Neural progenitor cell (in vitro differentiated cells): ENCODE data around the gene TREML2. TPM values are rescaled to one million over a fixed set of nuclear protein-coding genes. Genes with fewer than 3 reads are reported as not detected.
A peak's percentile ranks its signal among the peaks of the same experiment; 100 is the strongest.

ENCODE experiments used
- DNase-seq: peaks from one replicate; pipeline ENCODE4 v3.0.0-alpha.2; 2016; ENCODE audit warnings: low spot score
- H2AFZ ChIP-seq: fragments of 200-600 bp; sonication (generic); replicated peaks from 2 replicates; pipeline ENCODE4 v1.6.1; 2016; ENCODE audit warnings: antibody characterized with exemption
- H3F3A ChIP-seq: fragments of 200-600 bp; sonication (generic); 2 replicates; pipeline ENCODE4 v1.6.1; 2016; ENCODE audit warnings: antibody characterized with exemption, low read depth
- H3K27ac ChIP-seq: fragments of 200-600 bp; sonication (generic); 2 replicates; pipeline ENCODE4 v1.5.1; 2016; ENCODE audit warnings: mild to moderate bottlenecking
- H3K27me3 ChIP-seq: fragments of 200-600 bp; sonication (generic); 2 replicates; pipeline ENCODE4 v1.6.1; 2016; ENCODE audit warnings: mild to moderate bottlenecking, moderate library complexity
- H3K36me3 ChIP-seq: fragments of 200-600 bp; sonication (generic); 2 replicates; pipeline ENCODE4 v1.5.1; 2016
- H3K4me1 ChIP-seq: fragments of 200-600 bp; sonication (generic); 2 replicates; pipeline ENCODE4 v1.6.1; 2016; ENCODE audit warnings: mixed run types
- H3K4me2 ChIP-seq: fragments of 200-600 bp; sonication (generic); 2 replicates; pipeline ENCODE4 v1.6.1; 2016
- H3K4me3 ChIP-seq: fragments of 200-600 bp; sonication (generic); 2 replicates; pipeline ENCODE4 v1.5.1; 2016
- H3K79me2 ChIP-seq: fragments of 200-600 bp; sonication (generic); 2 replicates; pipeline ENCODE4 v1.6.1; 2016; ENCODE audit warnings: low read depth
- H3K9ac ChIP-seq: fragments of 200-600 bp; sonication (generic); 2 replicates; pipeline ENCODE4 v1.6.1; 2016
- H3K9me3 ChIP-seq: fragments of 200-600 bp; sonication (generic); 2 replicates; pipeline ENCODE4 v1.5.1; 2016; ENCODE audit warnings: low read depth
- H4K20me1 ChIP-seq: fragments of 200-600 bp; sonication (generic); 2 replicates; pipeline ENCODE4 v1.6.1; 2016; ENCODE audit warnings: low read depth
- H3K27ac Mint-ChIP-seq: 3 replicates; pipeline ENCODE4 v1.8.0; 2021; ENCODE audit warnings: mixed read lengths
- H3K27me3 Mint-ChIP-seq: 2 replicates; pipeline ENCODE4 v1.8.0; 2022; ENCODE audit warnings: low read depth, mild to moderate bottlenecking, inconsistent platforms, moderate library complexity, mixed read lengths; ENCODE audit not compliant: insufficient read depth
- H3K36me3 Mint-ChIP-seq: 3 replicates; pipeline ENCODE4 v1.8.0; 2021; ENCODE audit warnings: mixed read lengths
- H3K4me1 Mint-ChIP-seq: 3 replicates; pipeline ENCODE4 v1.8.0; 2021; ENCODE audit warnings: mixed read lengths
- H3K4me3 Mint-ChIP-seq: 3 replicates; pipeline ENCODE4 v1.8.0; 2021; ENCODE audit warnings: mild to moderate bottlenecking, moderate library complexity, mixed read lengths
- H3K9me3 Mint-ChIP-seq: 3 replicates; pipeline ENCODE4 v1.8.0; 2020; ENCODE audit warnings: mixed read lengths
- EZH2 ChIP-seq: fragments of 200-600 bp; sonication (generic); IDR thresholded peaks from 2 replicates; pipeline ENCODE4 v1.6.1; 2017; ENCODE audit warnings: antibody characterized with exemption, mild to moderate bottlenecking, moderate library complexity
- EZH2phosphoT487 ChIP-seq: fragments of 200-600 bp; sonication (generic); IDR thresholded peaks from 2 replicates; pipeline ENCODE4 v1.6.1; 2017; ENCODE audit warnings: antibody characterized with exemption
- total RNA-seq: library from RNA; depleted of rRNA; stranded (reverse); fragments of >200 nt; gene quantifications from 2 replicates; pipeline ENCODE4 v1.2.3, GENCODE V29; 2015; ENCODE audit warnings: low replicate concordance
- TF ChIP-seq, protein P1 (sequence below): fragments of 200-600 bp; sonication (generic); IDR thresholded peaks from 2 replicates; pipeline ENCODE4 v1.5.1; 2017; ENCODE audit warnings: antibody characterized with exemption, mild to moderate bottlenecking

The TREML2 gene
- total RNA-seq, 1 donor from 2014 or later = not detected

DNA sequence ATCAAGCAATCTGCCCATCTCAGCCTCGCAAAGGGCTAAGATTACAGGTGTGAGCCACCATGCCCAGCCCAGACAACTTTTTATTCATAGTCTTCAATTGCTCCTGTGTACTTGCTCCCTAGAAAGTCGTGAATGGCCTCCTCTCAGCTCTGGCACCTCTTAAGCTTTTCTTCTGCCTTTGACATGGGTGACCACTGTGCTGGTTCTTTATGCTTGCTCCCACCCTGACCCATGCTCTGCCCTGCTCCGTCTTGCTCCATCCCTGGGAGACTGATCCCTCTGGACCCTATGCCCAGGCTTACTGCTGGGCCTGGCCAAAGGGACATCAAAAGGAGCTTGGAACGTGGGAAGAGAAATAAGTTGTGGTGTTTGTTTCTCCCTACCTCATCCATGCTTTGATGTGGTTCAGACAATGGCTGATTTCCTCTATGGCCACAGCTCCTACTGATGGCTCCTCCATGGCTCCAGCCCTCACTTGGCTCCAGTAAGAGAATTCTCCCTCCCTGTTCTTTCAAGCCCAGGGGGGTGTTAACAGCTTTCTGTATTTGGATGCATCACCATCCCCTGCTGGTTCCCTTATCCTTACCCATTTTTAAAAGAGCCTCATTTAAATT, 30.3 kb downstream of the TREML2 start:
- Mint-ChIP-seq H3K36me3 (no peaks in the 10 kb centered on the region), H3K4me3 (no peak overlapping the region), H3K9me3 (no peaks in the 10 kb centered on the region), H3K27me3 (peaks cover 3% of the 10 kb centered on the region), H3K27ac (no peak overlapping the region), H3K4me1 (no peaks in the 10 kb centered on the region)
- Histone ChIP-seq H3K27me3 (no peaks in the 10 kb centered on the region), H3K27ac (no peak overlapping the region), H3F3A (no peaks in the 10 kb centered on the region), H3K4me2 (no peak overlapping the region), H3K4me3 (no peak overlapping the region), H3K79me2 (no peaks in the 10 kb centered on the region), H3K4me1 (no peaks in the 10 kb centered on the region), H3K9me3 (no peaks in the 10 kb centered on the region), H3K36me3 (no peaks in the 10 kb centered on the region), H2AFZ (no peak overlapping the region), H4K20me1 (no peaks in the 10 kb centered on the region), H3K9ac (no peak overlapping the region)
- no peak for DNase-seq
- TF ChIP-seq, protein P1, sequence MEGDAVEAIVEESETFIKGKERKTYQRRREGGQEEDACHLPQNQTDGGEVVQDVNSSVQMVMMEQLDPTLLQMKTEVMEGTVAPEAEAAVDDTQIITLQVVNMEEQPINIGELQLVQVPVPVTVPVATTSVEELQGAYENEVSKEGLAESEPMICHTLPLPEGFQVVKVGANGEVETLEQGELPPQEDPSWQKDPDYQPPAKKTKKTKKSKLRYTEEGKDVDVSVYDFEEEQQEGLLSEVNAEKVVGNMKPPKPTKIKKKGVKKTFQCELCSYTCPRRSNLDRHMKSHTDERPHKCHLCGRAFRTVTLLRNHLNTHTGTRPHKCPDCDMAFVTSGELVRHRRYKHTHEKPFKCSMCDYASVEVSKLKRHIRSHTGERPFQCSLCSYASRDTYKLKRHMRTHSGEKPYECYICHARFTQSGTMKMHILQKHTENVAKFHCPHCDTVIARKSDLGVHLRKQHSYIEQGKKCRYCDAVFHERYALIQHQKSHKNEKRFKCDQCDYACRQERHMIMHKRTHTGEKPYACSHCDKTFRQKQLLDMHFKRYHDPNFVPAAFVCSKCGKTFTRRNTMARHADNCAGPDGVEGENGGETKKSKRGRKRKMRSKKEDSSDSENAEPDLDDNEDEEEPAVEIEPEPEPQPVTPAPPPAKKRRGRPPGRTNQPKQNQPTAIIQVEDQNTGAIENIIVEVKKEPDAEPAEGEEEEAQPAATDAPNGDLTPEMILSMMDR = no peak
- TF ChIP-seq EZH2 (no peak), EZH2phosphoT487 (no peak)

DNA sequence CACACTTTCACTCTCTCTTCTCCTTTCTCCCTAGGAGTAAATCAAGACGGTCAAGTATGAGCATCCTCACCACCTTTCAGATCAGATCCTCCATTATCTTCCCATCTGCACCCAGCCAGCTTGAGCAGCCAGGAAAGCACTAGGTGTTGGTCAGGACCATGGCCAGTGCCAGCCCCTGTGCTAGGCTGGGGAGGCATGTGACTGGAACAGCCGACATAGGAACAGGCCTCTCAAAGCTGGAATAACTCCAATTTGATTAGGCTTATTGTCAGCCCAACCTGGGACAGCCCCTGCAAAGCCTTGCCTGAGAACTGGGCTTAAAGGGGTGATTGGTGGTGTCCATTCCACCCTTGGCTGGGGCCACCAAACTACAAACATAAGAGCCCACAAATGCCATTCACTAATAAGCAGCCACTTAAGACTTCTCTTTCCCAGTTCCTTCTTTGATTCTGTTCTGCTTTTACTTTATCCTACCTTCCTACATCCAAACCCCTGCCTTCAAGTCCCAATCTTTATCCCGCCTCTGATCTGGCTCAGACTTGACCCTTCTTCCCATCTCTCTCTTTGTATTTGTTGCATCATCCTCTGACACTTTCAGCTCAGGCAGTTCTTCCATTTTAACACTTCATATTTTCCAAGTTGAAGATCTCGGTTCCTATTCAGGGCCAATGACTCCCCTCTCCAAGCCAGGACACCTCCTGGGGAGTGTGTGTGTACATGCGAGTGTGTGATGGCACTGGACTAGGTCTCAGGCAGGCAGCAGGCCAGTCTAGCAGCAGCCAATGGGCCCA, 33.6 kb downstream of the TREML2 start:
- H3K9me3 ChIP-seq = no peaks in the 10 kb centered on the region
- no peak overlapping the region for H3K9ac ChIP-seq
- peaks cover 3% of the 10 kb centered on the region for H3K27me3 Mint-ChIP-seq
- H3K4me3 ChIP-seq = no peak overlapping the region
- no peak overlapping the region for H3K27ac Mint-ChIP-seq
- H3K4me2 ChIP-seq = no peak overlapping the region
- TF ChIP-seq EZH2phosphoT487 (no peak), EZH2 (no peak)
- TF ChIP-seq, protein P1 = no peak
- no peaks in the 10 kb centered on the region for H3K9me3 Mint-ChIP-seq
- H2AFZ ChIP-seq = no peak overlapping the region
- H3K36me3 Mint-ChIP-seq = no peaks in the 10 kb centered on the region
- H3K27me3 ChIP-seq = no peaks in the 10 kb centered on the region
- no peak overlapping the region for H3K4me3 Mint-ChIP-seq
- no peaks in the 10 kb centered on the region for H4K20me1 ChIP-seq
- H3K79me2 ChIP-seq = no peaks in the 10 kb centered on the region
- H3F3A ChIP-seq = no peaks in the 10 kb centered on the region
- no peak overlapping the region for H3K27ac ChIP-seq
- H3K4me1 Mint-ChIP-seq = no peaks in the 10 kb centered on the region
- peak; percentile 66 for DNase-seq
- no peaks in the 10 kb centered on the region for H3K4me1 ChIP-seq
- H3K36me3 ChIP-seq = no peaks in the 10 kb centered on the region

DNA sequence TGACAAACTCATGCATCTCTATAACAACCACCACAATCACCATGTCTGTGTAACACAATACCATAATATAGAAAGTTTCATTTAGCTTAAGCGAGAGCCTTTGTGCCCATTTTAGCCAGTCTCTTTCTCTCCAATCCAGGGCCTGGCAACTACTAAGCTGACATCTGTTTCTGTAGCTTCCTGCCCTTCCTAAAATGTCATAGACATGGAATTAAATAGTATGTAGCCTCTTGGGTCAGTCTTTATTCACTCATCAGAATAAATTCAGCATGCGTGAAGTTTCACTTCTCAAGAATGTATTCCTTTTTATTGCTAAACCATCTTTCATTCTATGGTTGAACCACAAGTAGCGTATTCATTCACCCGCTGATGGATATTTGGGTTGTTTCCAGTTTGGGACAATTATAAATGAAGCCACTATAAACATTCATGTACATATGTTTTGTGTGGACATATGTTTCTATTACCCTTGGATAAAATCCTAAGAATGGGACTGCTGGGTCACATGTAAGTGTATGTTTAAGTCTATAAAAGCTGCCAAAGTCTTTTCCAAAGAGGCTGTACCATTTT, 36.3 kb downstream of the TREML2 start:
- no peak for DNase-seq
- Histone ChIP-seq H3K27ac (no peak overlapping the region), H4K20me1 (no peaks in the 10 kb centered on the region), H2AFZ (no peak overlapping the region), H3K27me3 (no peaks in the 10 kb centered on the region), H3K4me2 (no peak overlapping the region), H3K9me3 (no peaks in the 10 kb centered on the region), H3K79me2 (no peaks in the 10 kb centered on the region), H3K9ac (no peak overlapping the region), H3K4me1 (no peaks in the 10 kb centered on the region), H3F3A (no peaks in the 10 kb centered on the region), H3K4me3 (no peak overlapping the region), H3K36me3 (no peaks in the 10 kb centered on the region)
- no peaks in the 10 kb centered on the region for H3K27me3 Mint-ChIP-seq
- H3K36me3 Mint-ChIP-seq = no peaks in the 10 kb centered on the region
- TF ChIP-seq EZH2 (no peak), EZH2phosphoT487 (no peak)
- TF ChIP-seq, protein P1 = no peak
- H3K4me3 Mint-ChIP-seq = no peak overlapping the region
- no peaks in the 10 kb centered on the region for H3K4me1 Mint-ChIP-seq
- H3K27ac Mint-ChIP-seq = no peak overlapping the region
- no peaks in the 10 kb centered on the region for H3K9me3 Mint-ChIP-seq
